Transverse colon (tissue), 4 donors: Measurements from ENCODE around the gene ANAPC16.

Experiments used
- EP300 ChIP-seq: sonication (generic); formaldehyde crosslinking; IDR thresholded peaks from one replicate; pipeline ENCODE4 v1.6.1; 2017; ENCODE audit warnings: antibody characterized with exemption, low read depth
- POLR2A ChIP-seq: fragments of 450-650 bp; IDR thresholded peaks from one replicate; pipeline ENCODE4 v1.6.1; 2016; ENCODE audit warnings: antibody characterized with exemption, mild to moderate bottlenecking, moderate library complexity
- POLR2AphosphoS5 ChIP-seq, 3 donors: sonication (generic); formaldehyde crosslinking; IDR thresholded peaks; one replicate each; pipeline ENCODE4 v1.6.1; 2016; ENCODE audit warnings: antibody characterized with exemption in 3 of 3
- TF ChIP-seq, protein P1 (sequence below), 5 experiments: fragments of 200-600 bp in 3 of 5; fragments of 450-650 bp in 2 of 5; sonication (generic) in 3 of 5; IDR thresholded peaks; 1 replicate in 2 of 5; 2 replicates in 3 of 5; pipeline ENCODE4 v1.5.1; 2016 to 2017; ENCODE audit warnings: antibody characterized with exemption in 5 of 5, inconsistent platforms in 3 of 5, mild to moderate bottlenecking in 2 of 5, moderate library complexity in 1 of 5

- TF ChIP-seq, protein P1, sequence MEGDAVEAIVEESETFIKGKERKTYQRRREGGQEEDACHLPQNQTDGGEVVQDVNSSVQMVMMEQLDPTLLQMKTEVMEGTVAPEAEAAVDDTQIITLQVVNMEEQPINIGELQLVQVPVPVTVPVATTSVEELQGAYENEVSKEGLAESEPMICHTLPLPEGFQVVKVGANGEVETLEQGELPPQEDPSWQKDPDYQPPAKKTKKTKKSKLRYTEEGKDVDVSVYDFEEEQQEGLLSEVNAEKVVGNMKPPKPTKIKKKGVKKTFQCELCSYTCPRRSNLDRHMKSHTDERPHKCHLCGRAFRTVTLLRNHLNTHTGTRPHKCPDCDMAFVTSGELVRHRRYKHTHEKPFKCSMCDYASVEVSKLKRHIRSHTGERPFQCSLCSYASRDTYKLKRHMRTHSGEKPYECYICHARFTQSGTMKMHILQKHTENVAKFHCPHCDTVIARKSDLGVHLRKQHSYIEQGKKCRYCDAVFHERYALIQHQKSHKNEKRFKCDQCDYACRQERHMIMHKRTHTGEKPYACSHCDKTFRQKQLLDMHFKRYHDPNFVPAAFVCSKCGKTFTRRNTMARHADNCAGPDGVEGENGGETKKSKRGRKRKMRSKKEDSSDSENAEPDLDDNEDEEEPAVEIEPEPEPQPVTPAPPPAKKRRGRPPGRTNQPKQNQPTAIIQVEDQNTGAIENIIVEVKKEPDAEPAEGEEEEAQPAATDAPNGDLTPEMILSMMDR (IDR thresholded peaks at IDR 0.05), result no peak
- TF ChIP-seq POLR2A, result no peak
- no peak for TF ChIP-seq POLR2AphosphoS5 (IDR thresholded peaks at IDR 0.05)
- no peak for TF ChIP-seq EP300
Observed at GRCh38 chr10:72194949-72195348, 20.9 kb upstream of the ANAPC16 start.
